Right cardiac atrium (tissue), 5 donors: Measurements from ENCODE around the gene DHRS12. TPM values are rescaled to one million over a fixed set of nuclear protein-coding genes. Genes with fewer than 3 reads are reported as not detected.

Experiments used
- ATAC-seq, 2 donors: fragments of 200-7000 bp; cut with Tn5 transposase; one replicate each; pipeline versions ENCODE4 v1.8.0 to v1.9.1; 2020; ENCODE audit warnings: moderate library complexity in 2 of 2, mild to moderate bottlenecking in 1 of 2
- DNase-seq, 3 donors: peaks; one replicate each; pipeline ENCODE4 v3.0.0-alpha.2; 2020
- H3K27ac ChIP-seq: one replicate; pipeline ENCODE4 v1.5.1; 2013; ENCODE audit warnings: mild to moderate bottlenecking, low read length, control low read depth, moderate library complexity
- H3K27me3 ChIP-seq: one replicate; pipeline ENCODE4 v1.6.1; 2013; ENCODE audit not compliant: control insufficient read depth, insufficient read depth
- H3K4me1 ChIP-seq: one replicate; pipeline ENCODE4 v1.6.1; 2013; ENCODE audit warnings: low read length; ENCODE audit not compliant: control insufficient read depth, insufficient read depth
- H3K4me3 ChIP-seq: one replicate; pipeline ENCODE4 v1.5.1; 2013; ENCODE audit warnings: low read length, control low read depth
- H3K9me3 ChIP-seq: one replicate; pipeline ENCODE4 v1.6.1; 2013; ENCODE audit warnings: low read length; ENCODE audit not compliant: control insufficient read depth
- WGBS: extraction: QIAGEN DNeasy Blood & Tissue Kit; methylation state at CpG from one replicate; pipeline ENCODE4 v1.1.7; 2013; 5-methylcytosine and 5-hydroxymethylcytosine counted together
- intact Hi-C, 4 donors: fragments of 100-400 bp; cut with DNase I; formaldehyde crosslinking; loops; one replicate each; pipeline versions ENCODE4 v1.11.0 to v1.14.0; 2022 to 2023
- polyA plus RNA-seq: library from polyadenylated mRNA; stranded (reverse); fragments of 200-250 nt; gene quantifications from one replicate; pipeline ENCODE4 v1.2.3, GENCODE V29; 2013
- total RNA-seq, 4 donors: library from RNA; stranded (reverse); fragmentation: NEBNext Ultra II Directional; extraction: Animal tissue kit (Norgen Biotek cat#: 25700); gene quantifications; one replicate each; pipeline ENCODE4 v1.2.1, GENCODE V29; 2021
- donor health status: healthy with polysubstance abuse.
- donor health status: DM: no; HTN: yes; CAD: no.
- donor health status: DM: no; HTN: no; CAD: no.
- donor health status: DM: no; HTN: yes; CAD: no; lungs with severe emphysema.
- donor health status: DM: yes; HTN: yes; CAD: no.

The DHRS12 gene
- total and polyA plus RNA-seq, 5 donors = 11.1 to 16.5 (median 13.0) TPM

DNA sequence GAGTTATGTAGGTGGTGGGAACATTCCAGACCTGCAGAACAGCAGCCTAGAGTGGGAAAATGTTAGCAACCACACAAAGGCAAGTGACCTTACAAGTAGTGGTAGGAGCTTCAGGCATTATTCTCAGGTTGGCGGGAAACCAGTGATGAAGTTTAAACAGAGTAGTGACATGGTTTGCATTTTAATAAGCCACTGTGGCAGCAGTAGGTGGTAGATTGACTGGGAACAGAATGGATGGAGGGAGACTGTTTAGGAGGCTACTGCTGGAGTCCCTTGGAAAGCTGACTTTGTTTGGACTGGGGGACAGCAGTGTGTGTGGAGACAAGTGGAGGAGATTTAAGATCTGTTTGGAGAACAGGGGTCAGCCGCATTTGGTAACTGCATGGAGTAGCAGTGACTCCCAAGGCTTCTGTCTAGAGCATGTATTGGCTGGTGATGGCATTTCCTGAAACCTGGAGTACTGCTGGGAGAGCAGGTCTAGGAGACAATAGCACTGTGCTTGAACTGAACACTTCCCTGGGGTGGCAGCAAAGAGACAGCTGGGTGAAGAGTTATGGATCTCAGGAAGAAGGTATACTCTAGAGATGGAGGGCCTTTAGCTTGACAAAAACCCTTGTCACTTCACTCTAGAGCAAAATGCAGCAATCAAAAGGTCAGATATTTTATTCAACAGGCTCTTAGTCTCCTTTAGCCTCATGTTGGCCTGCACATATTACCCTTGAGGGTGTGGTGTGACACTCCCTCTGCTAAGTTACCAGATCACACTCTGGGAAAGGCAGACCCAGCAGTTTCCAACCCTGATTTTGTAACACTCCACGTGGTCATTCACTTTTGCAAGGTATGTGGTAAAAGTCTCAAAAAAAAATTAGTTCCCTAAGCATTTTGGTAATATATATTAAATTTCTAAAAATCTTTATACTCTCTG lies 70.3 kb downstream of the DHRS12 start:
- ATAC-seq (peak; percentile 28 to 38), DNase-seq (no peak)
- 77% methylated on average over 3 of the region's 3 CpGs for WGBS
- Histone ChIP-seq H3K27ac (peak overlapping the region; percentile 51), H3K9me3 (no peaks in the 10 kb centered on the region), H3K4me3 (no peak overlapping the region), H3K4me1 (peaks cover 10% of the 10 kb centered on the region), H3K27me3 (no peaks in the 10 kb centered on the region)
- intact Hi-C loops = loop anchor here in 1 of 4 donors (10.0 kb wide), 1 partner anchor 149 kb away; the partner anchor contains the start of gene WDFY2

DNA sequence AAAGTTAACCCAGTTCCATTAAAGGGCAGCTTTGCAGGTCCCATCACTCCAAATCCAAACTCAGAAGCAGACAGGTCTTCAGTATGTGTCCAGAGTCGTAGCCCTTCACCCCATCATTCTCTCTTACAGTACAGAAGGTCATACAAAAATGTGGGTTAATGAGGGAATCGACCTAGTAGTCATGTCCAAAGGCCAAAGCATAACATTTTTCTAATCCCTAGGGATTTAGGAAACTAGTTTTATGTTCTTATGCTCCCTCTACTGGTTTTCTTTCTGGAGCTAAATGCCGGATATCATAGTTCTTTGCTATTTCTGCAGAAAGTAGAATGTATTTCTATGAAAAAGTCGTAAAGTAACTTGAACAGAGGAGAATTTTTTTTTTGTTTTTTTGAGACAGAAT lies 72.2 kb downstream of the DHRS12 start:
- Histone ChIP-seq H3K27ac (peak overlapping the region; percentile 30), H3K4me3 (no peak overlapping the region), H3K9me3 (no peaks in the 10 kb centered on the region), H3K4me1 (peaks cover 10% of the 10 kb centered on the region), H3K27me3 (no peaks in the 10 kb centered on the region)
- 60% methylated on average over 4 of the region's 4 CpGs for WGBS
- intact Hi-C loops = loop anchor here in 1 of 4 donors (10.0 kb wide), 1 partner anchor 147 kb away; the partner anchor contains the start of gene WDFY2
- DNase-seq (no peak), ATAC-seq (peak; percentile 10 to 21)

DNA sequence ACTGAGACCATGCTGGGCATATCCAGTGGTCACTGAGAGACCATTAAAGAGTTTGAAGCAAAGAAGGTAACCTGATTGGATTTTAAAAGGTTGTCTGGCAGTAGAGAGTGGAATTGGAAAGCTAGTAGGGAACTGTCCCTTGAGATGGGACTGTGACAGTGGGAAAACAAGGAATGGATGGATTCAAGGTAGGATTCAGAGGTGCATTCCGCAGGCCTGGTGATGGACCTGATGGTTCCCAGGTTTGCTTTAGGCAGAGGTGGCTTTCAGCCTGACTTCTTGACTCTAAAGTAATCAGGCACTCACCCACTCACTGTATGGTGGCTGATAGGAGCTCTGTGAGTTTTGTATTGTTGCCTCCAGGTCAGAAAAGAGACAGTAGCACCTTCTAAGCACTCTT lies 73.0 kb downstream of the DHRS12 start:
- peaks cover 10% of the 10 kb centered on the region for H3K4me1 ChIP-seq
- DNase-seq = no peak
- no peak for ATAC-seq
- 86% methylated on average over 1 of the region's 1 CpG for WGBS
- H3K9me3 ChIP-seq = no peaks in the 10 kb centered on the region
- H3K27ac ChIP-seq = peak overlapping the region; percentile 68
- intact Hi-C loops = loop anchor here in 1 of 4 donors (10.0 kb wide), 1 partner anchor 146 kb away; the partner anchor contains the start of gene WDFY2
- no peaks in the 10 kb centered on the region for H3K27me3 ChIP-seq
- no peak overlapping the region for H3K4me3 ChIP-seq

DNA sequence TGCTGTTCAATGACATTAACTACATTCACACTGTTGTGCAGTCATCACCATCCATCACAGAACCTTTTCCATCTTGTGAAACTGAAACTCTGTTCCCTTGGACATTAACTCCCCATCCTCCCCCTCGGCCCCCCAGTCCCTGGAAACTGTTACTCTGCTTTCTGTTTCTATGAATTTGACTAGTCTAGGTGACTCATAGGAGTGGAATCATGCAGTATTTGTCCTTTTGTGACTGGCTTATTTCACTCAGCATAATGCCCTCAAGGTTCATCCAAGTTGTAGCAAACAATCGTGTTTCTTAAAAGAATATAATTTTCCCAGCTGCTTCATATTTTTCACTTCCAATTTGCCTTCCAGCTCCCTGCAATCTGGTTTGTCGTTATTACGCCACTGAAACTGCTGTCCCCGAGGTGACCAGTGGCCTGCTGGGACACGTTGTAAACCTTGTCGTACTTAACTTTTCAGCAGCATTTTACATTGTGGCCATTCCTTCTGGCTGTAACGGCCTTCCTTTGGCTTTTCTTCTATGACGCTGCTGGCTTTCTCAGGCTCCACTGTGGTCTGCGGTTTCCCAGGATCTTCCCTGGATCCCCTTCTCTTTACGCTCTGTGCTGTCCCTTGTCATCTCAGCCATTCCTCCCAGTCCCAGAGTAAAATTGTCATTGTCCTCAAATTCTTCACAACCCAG lies 74.0 kb downstream of the DHRS12 start:
- peak overlapping the region; percentile 68 for H3K27ac ChIP-seq
- ATAC-seq (peak; percentile 77 to 79), DNase-seq (peak; percentile 60 to 77 (median 63))
- intact Hi-C loops = loop anchor here in 2 of 4 donors (10.0 kb wide), 2 partner anchors 135 to 145 kb away; partner anchors contain the start of gene WDFY2 (in 1 of the 2)
- H3K4me1 ChIP-seq = peaks cover 10% of the 10 kb centered on the region
- H3K9me3 ChIP-seq = no peaks in the 10 kb centered on the region
- H3K27me3 ChIP-seq = no peaks in the 10 kb centered on the region
- no peak overlapping the region for H3K4me3 ChIP-seq
- 61% methylated on average over 11 of the region's 11 CpGs for WGBS

DNA sequence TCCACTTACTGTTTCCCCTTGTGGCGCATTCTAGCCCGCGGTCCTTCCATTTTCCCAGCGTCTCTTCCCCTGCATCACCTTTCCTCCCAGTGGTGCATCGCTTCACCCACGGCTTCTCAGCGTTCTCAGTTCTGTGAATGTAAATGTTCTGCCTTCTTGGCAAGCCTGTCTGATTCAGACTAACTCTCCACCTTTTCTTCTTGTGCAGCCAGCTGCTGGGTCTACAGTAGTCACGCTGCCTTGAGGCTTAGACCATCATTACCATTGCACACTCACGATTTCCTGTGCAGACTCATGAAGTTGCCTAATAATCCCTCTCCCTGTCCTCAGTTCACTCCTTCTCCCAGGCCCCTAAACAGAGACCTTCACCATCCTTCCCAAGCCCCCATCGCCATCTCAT lies 75.0 kb downstream of the DHRS12 start:
- H3K27ac ChIP-seq = no peak overlapping the region
- no peaks in the 10 kb centered on the region for H3K27me3 ChIP-seq
- no peaks in the 10 kb centered on the region for H3K9me3 ChIP-seq
- peaks cover 10% of the 10 kb centered on the region for H3K4me1 ChIP-seq
- intact Hi-C loops = loop anchor here in 1 of 4 donors (10.0 kb wide), 1 partner anchor 134 kb away; no protein-coding TSS in a partner anchor
- no peak for ATAC-seq
- H3K4me3 ChIP-seq = no peak overlapping the region
- WGBS = 91% methylated on average over 10 of the region's 10 CpGs
- no peak for DNase-seq

DNA sequence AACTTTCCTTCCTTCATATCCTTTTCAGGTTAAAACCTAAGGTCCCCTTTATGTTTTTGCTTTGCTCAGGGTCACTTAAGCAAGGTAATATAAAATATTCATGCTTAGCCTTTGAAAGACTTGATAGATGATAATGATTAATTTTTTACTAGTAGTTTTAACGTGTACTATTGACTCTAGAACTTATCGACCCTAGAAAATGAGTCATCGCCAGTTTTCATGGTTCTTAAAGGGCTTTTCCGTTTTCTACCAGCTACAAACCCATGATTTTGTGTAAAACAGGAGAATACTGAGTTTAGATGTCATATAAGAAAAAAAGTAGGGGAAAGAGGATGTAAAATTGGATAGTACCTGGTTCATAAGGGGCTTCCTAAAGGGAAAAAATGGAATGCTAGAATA lies 75.7 kb downstream of the DHRS12 start:
- Histone ChIP-seq H3K4me3 (no peak overlapping the region), H3K9me3 (no peaks in the 10 kb centered on the region), H3K27ac (no peak overlapping the region), H3K27me3 (no peaks in the 10 kb centered on the region), H3K4me1 (peaks cover 10% of the 10 kb centered on the region)
- ATAC-seq = no peak
- 79% methylated on average over 4 of the region's 4 CpGs for WGBS
- no peak for DNase-seq
- intact Hi-C loops = loop anchor here in 1 of 4 donors (10.0 kb wide), 1 partner anchor 133 kb away; no protein-coding TSS in a partner anchor

DNA sequence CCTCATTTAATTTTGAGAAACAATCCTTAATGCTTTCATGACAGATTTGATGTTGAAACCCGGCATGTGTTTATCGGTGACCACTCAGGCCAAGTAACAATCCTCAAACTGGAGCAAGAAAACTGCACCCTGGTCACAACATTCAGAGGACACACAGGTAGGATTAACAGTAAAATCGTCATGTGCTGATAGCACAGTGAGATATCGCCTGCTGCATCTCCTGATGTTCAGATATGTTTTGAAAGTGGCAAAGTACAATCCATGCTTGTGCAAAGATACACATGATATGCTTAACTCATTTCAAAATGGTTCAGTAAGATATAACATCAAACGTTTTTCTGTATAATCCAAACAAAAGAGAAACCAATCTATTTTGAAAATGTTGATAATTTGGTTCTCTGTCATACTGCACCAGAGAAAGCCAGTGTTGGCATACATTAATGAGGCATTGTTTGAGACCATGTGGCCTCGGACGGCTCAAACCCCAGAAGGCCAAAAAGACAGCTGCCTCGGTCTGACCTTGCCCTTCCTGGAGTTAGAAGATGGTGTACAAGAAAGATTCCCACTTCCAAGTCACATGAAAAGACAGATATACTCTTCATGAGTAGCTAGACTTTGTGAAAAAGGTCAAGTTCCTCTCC lies 76.2 kb downstream of the DHRS12 start:
- no peak overlapping the region for H3K4me3 ChIP-seq
- 59% methylated on average over 8 of the region's 8 CpGs for WGBS
- intact Hi-C loops = loop anchor here in 1 of 4 donors (10.0 kb wide), 1 partner anchor 133 kb away; no protein-coding TSS in a partner anchor
- no peaks in the 10 kb centered on the region for H3K9me3 ChIP-seq
- H3K27ac ChIP-seq = no peak overlapping the region
- DNase-seq (no peak), ATAC-seq (no peak)
- H3K4me1 ChIP-seq = peaks cover 10% of the 10 kb centered on the region
- no peaks in the 10 kb centered on the region for H3K27me3 ChIP-seq

DNA sequence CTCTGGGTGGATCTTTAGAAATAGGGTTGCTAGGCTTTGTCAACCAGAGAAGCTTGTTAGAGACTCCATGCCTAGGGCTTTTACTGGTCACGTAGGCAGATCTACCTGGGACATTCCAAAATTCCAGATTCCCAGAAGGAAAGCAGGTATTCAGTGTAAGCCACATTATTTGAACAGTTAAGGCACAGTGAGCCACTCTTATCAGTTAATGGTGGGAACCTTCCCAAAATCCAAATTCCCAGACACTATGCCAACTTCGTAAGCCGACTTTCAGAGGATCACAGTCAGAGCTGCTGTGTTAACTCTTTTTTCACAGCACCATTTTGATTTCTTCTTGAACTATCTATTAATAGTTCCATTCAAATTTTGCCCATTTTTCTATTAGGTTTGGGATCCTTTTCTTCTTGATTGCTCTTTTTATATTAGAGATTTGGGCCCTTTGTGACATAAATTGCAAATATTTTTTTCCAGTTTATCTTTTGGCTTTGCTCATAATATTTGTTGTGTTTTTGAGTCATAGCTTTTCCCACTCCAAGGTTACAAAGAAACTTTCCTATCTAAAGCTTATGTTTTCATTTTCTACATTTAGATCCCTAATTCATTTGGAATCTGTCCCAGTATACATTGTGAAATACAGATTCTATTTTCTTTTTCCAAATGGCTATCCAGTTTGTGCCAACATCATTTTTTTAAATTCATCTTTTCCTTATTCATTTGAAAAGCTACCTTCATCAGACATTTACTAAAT lies 77.3 kb downstream of the DHRS12 start:
- Histone ChIP-seq H3K4me3 (no peak overlapping the region), H3K9me3 (no peaks in the 10 kb centered on the region), H3K4me1 (peaks cover 10% of the 10 kb centered on the region), H3K27ac (peak overlapping the region; percentile 23), H3K27me3 (no peaks in the 10 kb centered on the region)
- ATAC-seq (peak; percentile 52 to 53), DNase-seq (no peak)
- WGBS = 28% methylated on average over 3 of the region's 3 CpGs
- intact Hi-C loops = loop anchor here in 1 of 4 donors (10.0 kb wide), 1 partner anchor 132 kb away; no protein-coding TSS in a partner anchor

DNA sequence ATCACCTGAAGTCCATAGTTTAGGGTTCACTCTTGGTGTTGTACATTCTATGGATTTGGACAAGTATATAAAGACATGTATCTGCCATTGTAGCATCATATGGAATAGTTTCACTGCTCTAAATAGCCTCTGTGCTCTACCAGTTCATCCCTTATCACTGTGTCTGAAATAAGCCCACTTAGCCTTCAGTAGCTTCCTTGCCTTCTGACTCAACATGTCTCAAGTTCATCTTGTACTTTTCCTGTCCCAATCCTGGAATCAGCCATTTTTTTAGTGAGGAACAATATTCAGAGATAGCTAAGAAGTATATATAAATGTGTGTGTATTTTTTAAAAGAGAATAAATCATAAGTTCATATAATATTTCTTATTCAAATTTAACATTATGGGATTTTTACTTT lies 79.2 kb downstream of the DHRS12 start:
- Histone ChIP-seq H3K4me1 (peaks cover 4% of the 10 kb centered on the region), H3K9me3 (no peaks in the 10 kb centered on the region), H3K27ac (no peak overlapping the region), H3K27me3 (no peaks in the 10 kb centered on the region), H3K4me3 (no peak overlapping the region)
- no peak for ATAC-seq
- intact Hi-C loops = loop anchor here in 2 of 4 donors (5.0 to 10.0 kb wide), 2 partner anchors 130 to 272 kb away; partner anchors contain the start of gene INTS6 (in 1 of the 2)
- DNase-seq = no peak

DNA sequence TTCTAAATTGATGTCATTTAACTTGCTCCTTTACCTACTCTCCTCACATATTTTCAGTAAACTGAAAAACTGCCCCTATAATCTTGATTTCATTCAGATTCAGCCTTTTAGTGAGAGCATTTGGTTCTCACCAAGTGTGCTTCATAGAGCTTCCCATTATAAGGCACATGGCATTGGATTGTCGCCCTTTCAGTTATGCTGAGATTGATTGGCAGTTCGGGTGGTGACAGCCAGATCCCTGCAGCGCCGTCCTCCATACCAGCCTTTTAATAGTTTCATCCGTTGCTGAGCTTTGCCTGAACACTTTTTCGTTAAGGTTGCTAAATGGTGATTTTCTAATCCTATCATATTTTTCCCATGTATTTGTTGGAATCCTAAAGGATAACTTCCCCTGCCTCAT lies 80.4 kb downstream of the DHRS12 start:
- WGBS = 75% methylated on average over 6 of the region's 6 CpGs
- no peak for DNase-seq
- H3K27ac ChIP-seq = no peak overlapping the region
- H3K4me1 ChIP-seq = peaks cover 4% of the 10 kb centered on the region
- no peak overlapping the region for H3K4me3 ChIP-seq
- intact Hi-C loops = loop anchor here in 2 of 4 donors (5.0 to 10.0 kb wide), 2 partner anchors 129 to 271 kb away; partner anchors contain the start of gene INTS6 (in 1 of the 2)
- no peak for ATAC-seq
- H3K9me3 ChIP-seq = no peaks in the 10 kb centered on the region
- no peaks in the 10 kb centered on the region for H3K27me3 ChIP-seq
